IMR-90 (cell line): ENCODE measurements around the gene ENO3. TPM values are rescaled to one million over a fixed set of nuclear protein-coding genes. Genes with fewer than 3 reads are reported as not detected.

ENCODE experiments used
- ATAC-seq: fragments of 200-7000 bp; cut with Tn5 transposase; 2 replicates; pipeline ENCODE4 v1.9.1; 2020; ENCODE audit warnings: low read depth, mild to moderate bottlenecking, moderate library complexity
- BruUV-seq: library from RNA; stranded (reverse); fragments of 400-500 nt; replicated peaks from 2 replicates; lab custom pipeline; 2021; lab: Mats Ljungman, UMichigan
- CTCF ChIA-PET: fragments of 300-600 bp; formaldehyde crosslinking; extraction: SDS; loops from one replicate; lab custom pipeline; 2021; ENCODE audit warnings: antibody characterized with exemption; lab: Yijun Ruan, JAX
- POLR2A ChIA-PET: fragments of 300-600 bp; sonication (Branson Sonifier 250); formaldehyde crosslinking; loops from one replicate; lab custom pipeline; 2022; ENCODE audit warnings: antibody characterized with exemption; ENCODE audit not compliant: unreplicated experiment; lab: Charles Lee
- DNase-seq: peaks from one replicate; pipeline ENCODE4 v3.0.0; 2013
- H2AFZ ChIP-seq: replicated peaks from 2 replicates; pipeline ENCODE3; 2013; ENCODE audit warnings: low read length, mild to moderate bottlenecking; ENCODE audit not compliant: poor library complexity
- H2AK5ac ChIP-seq: 2 replicates; pipeline ENCODE4 v1.6.1; 2013; ENCODE audit warnings: low read depth, low read length, inconsistent platforms
- H2AK9ac ChIP-seq: replicated peaks from 2 replicates; pipeline ENCODE3; 2013; ENCODE audit warnings: mild to moderate bottlenecking, low read depth, low read length, moderate library complexity; ENCODE audit not compliant: poor library complexity
- H2BK120ac ChIP-seq: 2 replicates; pipeline ENCODE4 v1.6.1; 2013; ENCODE audit warnings: low read depth, low read length, inconsistent platforms
- H2BK15ac ChIP-seq: 3 replicates; pipeline ENCODE4 v1.6.1; 2013; ENCODE audit warnings: low read depth, low read length, inconsistent platforms
- H2BK20ac ChIP-seq: 2 replicates; pipeline ENCODE4 v1.6.1; 2013; ENCODE audit warnings: low read depth, mild to moderate bottlenecking, inconsistent platforms, low read length, moderate library complexity
- H2BK5ac ChIP-seq: 2 replicates; pipeline ENCODE4 v1.6.1; 2013; ENCODE audit warnings: mild to moderate bottlenecking, low read depth, low read length, inconsistent platforms; ENCODE audit not compliant: poor library complexity, severe bottlenecking
- H3K14ac ChIP-seq: replicated peaks from 2 replicates; pipeline ENCODE4 v1.6.1; 2013; ENCODE audit warnings: low read depth, low read length, inconsistent platforms
- H3K18ac ChIP-seq: 2 replicates; pipeline ENCODE4 v1.6.1; 2013; ENCODE audit warnings: low read depth, low read length, control low read depth
- H3K23ac ChIP-seq: 2 replicates; pipeline ENCODE4 v1.6.1; 2013; ENCODE audit warnings: low read depth, low read length, inconsistent platforms
- H3K27ac ChIP-seq: 2 replicates; pipeline ENCODE4 v1.5.1; 2013; ENCODE audit warnings: mild to moderate bottlenecking, control low read depth, low read length; ENCODE audit not compliant: insufficient read depth
- H3K27me3 ChIP-seq: 2 replicates; pipeline ENCODE4 v1.6.1; 2013; ENCODE audit warnings: low read length; ENCODE audit not compliant: control insufficient read depth, insufficient read depth
- H3K36me3 ChIP-seq: 2 replicates; pipeline ENCODE4 v1.6.1; 2013; ENCODE audit warnings: low read length, mixed read lengths; ENCODE audit not compliant: control insufficient read depth, insufficient read depth
- H3K4ac ChIP-seq: 2 replicates; pipeline ENCODE4 v1.6.1; 2013; ENCODE audit warnings: low read depth, low read length, inconsistent platforms
- H3K4me1 ChIP-seq: 2 replicates; pipeline ENCODE4 v1.6.1; 2013; ENCODE audit warnings: low read length, mixed read lengths; ENCODE audit not compliant: control insufficient read depth, insufficient read depth
- H3K4me2 ChIP-seq: 2 replicates; pipeline ENCODE4 v1.6.1; 2013; ENCODE audit warnings: low read depth, mild to moderate bottlenecking, control low read depth, low read length, moderate library complexity
- H3K4me3 ChIP-seq: 2 replicates; pipeline ENCODE4 v1.5.1; 2013; ENCODE audit warnings: low read depth, mild to moderate bottlenecking, control low read depth, low read length, moderate library complexity; ENCODE audit not compliant: insufficient read depth
- H3K56ac ChIP-seq: 2 replicates; pipeline ENCODE4 v1.6.1; 2013; ENCODE audit warnings: low read length, inconsistent platforms; ENCODE audit not compliant: insufficient read depth; ENCODE audit errors: extremely low read depth
- H3K79me1 ChIP-seq, 2 experiments: 2 replicates each; pipeline ENCODE4 v1.6.1; 2013; ENCODE audit warnings: low read length in 2 of 2, inconsistent platforms in 1 of 2, low read depth in 1 of 2
- H3K9ac ChIP-seq: 2 replicates; pipeline ENCODE4 v1.6.1; 2013; ENCODE audit warnings: low read depth, low read length, control low read depth
- H3K9me1 ChIP-seq: 2 replicates; pipeline ENCODE4 v1.6.1; 2013; ENCODE audit warnings: low read length, inconsistent platforms; ENCODE audit not compliant: insufficient read depth
- H3K9me3 ChIP-seq: 2 replicates; pipeline ENCODE4 v1.6.1; 2013; ENCODE audit warnings: low read length; ENCODE audit not compliant: control insufficient read depth, insufficient read depth
- H4K20me1 ChIP-seq: 2 replicates; pipeline ENCODE4 v1.6.1; 2013; ENCODE audit warnings: low read length, inconsistent platforms; ENCODE audit not compliant: insufficient read depth
- H4K5ac ChIP-seq: 2 replicates; pipeline ENCODE4 v1.6.1; 2013; ENCODE audit warnings: mild to moderate bottlenecking, low read depth, low read length, control low read depth
- H4K8ac ChIP-seq, 2 experiments: 2 replicates each; pipeline ENCODE4 v1.6.1; 2013; ENCODE audit warnings: low read depth in 2 of 2, low read length in 2 of 2, control low read depth in 1 of 2, inconsistent platforms in 1 of 2
- H4K91ac ChIP-seq: 2 replicates; pipeline ENCODE4 v1.6.1; 2013; ENCODE audit warnings: low read depth, low read length, inconsistent platforms; ENCODE audit not compliant: insufficient read depth
- BHLHE40 ChIP-seq: fragments of 150-350 bp; IDR thresholded peaks from 2 replicates; pipeline ENCODE4 v1.6.1; 2016; ENCODE audit warnings: mild to moderate bottlenecking, low read depth, low read length
- CTCF ChIP-seq: conservative IDR thresholded peaks from 2 replicates; pipeline ENCODE4 v1.5.1; 2012; ENCODE audit warnings: mild to moderate bottlenecking, low read depth, low read length, improper control_type of control experiment
- MXI1 ChIP-seq: IDR thresholded peaks from 2 replicates; pipeline ENCODE4 v1.6.1; 2012; ENCODE audit warnings: low read depth, mild to moderate bottlenecking, low read length, moderate library complexity, borderline replicate concordance
- NFE2L2 ChIP-seq: fragments of 150-350 bp; IDR thresholded peaks from 2 replicates; pipeline ENCODE4 v1.6.1; 2016; ENCODE audit warnings: low read depth, mild to moderate bottlenecking, low read length
- RCOR1 ChIP-seq: IDR thresholded peaks from 2 replicates; pipeline ENCODE4 v1.6.1; 2012; ENCODE audit warnings: mild to moderate bottlenecking, low read length, improper control_type of control experiment; ENCODE audit not compliant: insufficient replicate concordance
- dilution Hi-C: fragments of 300-500 bp; cut with HindIII; formaldehyde crosslinking; loops from one replicate; pipeline ENCODE4 v1.14.3; 2018; ENCODE audit warnings: low sequenced_read_pairs; ENCODE audit not compliant: unreplicated experiment
- in situ Hi-C: fragments of 300-500 bp; cut with MboI; formaldehyde crosslinking; loops from 3 replicates; pipeline ENCODE4 v1.14.3; 2019; ENCODE audit warnings: low sequenced_read_pairs, inconsistent platforms, mixed read lengths
- intact Hi-C: fragments of 100-400 bp; cut with micrococcal nuclease; formaldehyde crosslinking; loops from 2 replicates; pipeline ENCODE4 v1.10.0; 2022
- polyA plus RNA-seq, 3 experiments: library from polyadenylated mRNA; depleted of rRNA; stranded (reverse); fragments of >200 nt; gene quantifications; 2 replicates each; pipeline ENCODE4 v1.2.3, GENCODE V29; 2012; ENCODE audit warnings: low replicate concordance in 1 of 3
- total RNA-seq: library from RNA; depleted of rRNA; stranded (reverse); fragments of >200 nt; gene quantifications from 2 replicates; pipeline ENCODE4 v1.2.3, GENCODE V29; 2012

Gene ENO3
- total and polyA plus RNA-seq, 2 of the 4 experiments (the other 2 are of a cell fraction): 1.4 to 5.1 TPM

GRCh38 chr17:4978726-4979125, 27.8 kb downstream of the ENO3 start:
- Histone ChIP-seq H4K8ac (no peak overlapping the region), H3K9me1 (peaks cover 18% of the 10 kb centered on the region), H3K4me2 (no peak overlapping the region), H3K9ac (no peak overlapping the region), H4K5ac (no peak overlapping the region), H3K4ac (no peak overlapping the region), H3K27me3 (no peaks in the 10 kb centered on the region), H2AK9ac (no peak overlapping the region), H4K91ac (no peak overlapping the region), H3K4me1 (peaks cover 3% of the 10 kb centered on the region; the same call in 1 of the 2 replicates), H3K56ac (no peak overlapping the region), H3K4me3 (no peak overlapping the region), H3K14ac (no peak overlapping the region), H4K20me1 (0 out of 2 replicates have a peak, but pooled peaks cover 9% of the 10 kb centered on the region), H3K23ac (no peak overlapping the region), H3K18ac (no peak overlapping the region), H2AK5ac (no peak overlapping the region), H3K9me3 (no peaks in the 10 kb centered on the region), H2BK120ac (no peak overlapping the region), H2AFZ (no peak overlapping the region), H2BK15ac (no peak overlapping the region), H3K27ac (no peak overlapping the region), H2BK5ac (no peak overlapping the region), H2BK20ac (no peak overlapping the region), H3K36me3 (peaks cover 60% of the 10 kb centered on the region), H3K79me1 (peaks cover 6 to 32% of the 10 kb centered on the region in 2 experiments; a peak in 2 of 4 replicates)
- POLR2A ChIA-PET: interaction anchor here (1.0 kb wide), 1 partner anchor 9 kb away, joined by 4 read pairs; no protein-coding TSS in a partner anchor
- in situ Hi-C loops (no loop called here), dilution Hi-C loops (no loop called here), intact Hi-C loops (no loop called here)
- TF ChIP-seq NFE2L2 (no peak), MXI1 (no peak), BHLHE40 (no peak), RCOR1 (no peak), CTCF (no peak)
- no TSS peak for BruUV-seq
- DNase-seq (no peak), ATAC-seq (no peak)
- CTCF ChIA-PET: no interaction called here
